Stimulated activated CD8-positive, alpha-beta memory T cell treated with anti-CD3 and anti-CD28 coated beads, Interleukin-4, amount 100 ng/mL, for 4 hours (primary cell): ENCODE results near the gene SF3B4.
"Not testable (repeated sequence)": the region's sequence is repeated elsewhere in the genome, so short reads cannot be mapped to it uniquely, and the experiment has no call there.

Source experiments
- DNase-seq, 2 donors: peaks; one replicate each; pipeline ENCODE4 v3.0.0-alpha.2; 2020; ENCODE audit warnings: low read depth in 2 of 2, low spot score in 1 of 2

Gene SF3B4

GRCh38 chr1:149888247-149888998 lies 39.2 kb downstream of the SF3B4 start:
- DNase-seq = peak; percentile 38 to 44

- DNase-seq = peak; percentile 44 to 49
Observed at GRCh38 chr1:149887456-149888246, 40.0 kb downstream of the SF3B4 start.

- DNase-seq = not testable (repeated sequence)
Observed at GRCh38 chr1:149887196-149887455, 40.5 kb downstream of the SF3B4 start.

DNA sequence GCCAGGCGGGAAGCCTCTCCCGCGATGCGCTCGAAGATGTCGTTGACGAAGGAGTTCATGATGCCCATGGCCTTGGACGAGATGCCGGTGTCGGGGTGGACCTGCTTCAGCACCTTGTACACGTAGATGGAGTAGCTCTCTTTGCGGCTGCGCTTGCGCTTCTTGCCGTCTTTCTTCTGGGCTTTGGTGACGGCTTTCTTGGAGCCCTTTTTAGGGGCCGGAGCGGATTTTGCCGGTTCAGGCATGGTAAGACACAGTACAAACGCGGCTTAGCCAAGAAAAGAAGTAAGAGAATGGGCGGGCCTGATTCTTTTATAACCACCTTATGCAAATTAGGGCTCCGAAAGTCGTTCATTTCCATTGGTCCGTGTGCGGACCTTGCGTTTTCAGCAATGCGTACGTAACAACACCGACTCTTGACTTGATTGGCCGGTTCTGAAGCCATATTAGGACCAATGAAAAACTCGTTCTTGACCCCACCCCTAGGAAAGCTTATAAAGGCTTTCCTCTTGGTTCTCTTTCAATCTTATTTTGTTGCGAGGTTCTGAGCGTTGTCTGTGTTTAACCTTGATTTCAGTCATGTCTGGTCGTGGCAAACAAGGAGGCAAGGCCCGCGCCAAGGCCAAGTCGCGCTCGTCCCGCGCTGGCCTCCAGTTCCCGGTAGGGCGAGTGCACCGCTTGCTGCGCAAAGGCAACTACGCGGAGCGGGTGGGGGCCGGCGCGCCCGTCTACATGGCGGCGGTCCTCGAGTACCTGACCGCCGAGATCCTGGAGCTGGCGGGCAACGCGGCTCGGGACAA lies 41.0 kb downstream of the SF3B4 start:
- DNase-seq = peak; percentile 65 to 69

DNA sequence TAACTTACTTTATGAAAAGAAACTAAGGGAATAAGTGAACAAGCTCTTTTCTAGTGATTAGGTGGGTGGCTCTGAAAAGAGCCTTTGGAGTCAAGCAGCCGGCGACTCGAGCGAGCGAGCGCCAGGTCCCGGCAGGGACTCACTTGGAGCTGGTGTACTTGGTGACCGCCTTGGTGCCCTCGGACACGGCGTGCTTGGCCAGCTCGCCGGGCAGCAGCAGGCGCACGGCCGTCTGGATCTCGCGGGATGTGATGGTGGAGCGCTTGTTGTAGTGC lies 41.5 kb downstream of the SF3B4 start:
- not testable (repeated sequence) for DNase-seq

DNA sequence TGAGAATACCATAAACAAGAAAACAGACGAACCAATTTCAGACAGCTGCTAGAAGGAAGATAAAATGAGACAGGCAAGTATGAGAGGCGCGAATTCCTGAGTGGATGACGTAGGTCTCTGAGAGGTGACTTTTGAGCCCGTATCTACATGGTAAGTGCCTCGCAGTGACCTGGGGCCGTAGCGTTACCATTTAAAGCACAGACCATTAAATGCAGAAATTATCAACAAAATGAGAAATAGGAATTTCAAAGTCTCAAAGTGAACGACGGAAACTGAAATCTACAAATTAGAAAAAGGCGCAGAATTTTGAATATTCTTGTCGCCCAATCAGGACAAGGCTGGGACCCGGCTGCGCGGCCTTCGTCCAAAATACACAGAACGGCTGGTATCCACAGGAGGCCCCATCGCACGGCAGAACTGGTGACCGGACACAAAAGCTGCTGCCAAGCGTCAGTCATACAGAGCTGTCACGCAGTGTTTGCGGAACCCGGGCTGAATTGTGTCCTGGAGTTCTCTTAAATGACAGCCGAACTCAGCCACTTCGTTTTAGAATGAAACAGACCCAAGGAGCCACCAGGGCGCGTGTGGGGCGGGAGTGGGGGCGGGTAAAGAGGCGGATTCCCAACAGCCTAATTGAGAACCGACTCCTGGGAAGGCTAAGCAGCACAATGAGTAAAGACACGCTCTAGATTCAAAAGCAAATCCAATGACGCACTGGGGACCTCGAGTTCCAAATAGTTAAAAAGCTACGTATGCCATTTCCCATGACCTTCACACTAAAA lies 42.1 kb downstream of the SF3B4 start:
- DNase-seq = peak in 1 of 2 donors; percentile 29

DNA sequence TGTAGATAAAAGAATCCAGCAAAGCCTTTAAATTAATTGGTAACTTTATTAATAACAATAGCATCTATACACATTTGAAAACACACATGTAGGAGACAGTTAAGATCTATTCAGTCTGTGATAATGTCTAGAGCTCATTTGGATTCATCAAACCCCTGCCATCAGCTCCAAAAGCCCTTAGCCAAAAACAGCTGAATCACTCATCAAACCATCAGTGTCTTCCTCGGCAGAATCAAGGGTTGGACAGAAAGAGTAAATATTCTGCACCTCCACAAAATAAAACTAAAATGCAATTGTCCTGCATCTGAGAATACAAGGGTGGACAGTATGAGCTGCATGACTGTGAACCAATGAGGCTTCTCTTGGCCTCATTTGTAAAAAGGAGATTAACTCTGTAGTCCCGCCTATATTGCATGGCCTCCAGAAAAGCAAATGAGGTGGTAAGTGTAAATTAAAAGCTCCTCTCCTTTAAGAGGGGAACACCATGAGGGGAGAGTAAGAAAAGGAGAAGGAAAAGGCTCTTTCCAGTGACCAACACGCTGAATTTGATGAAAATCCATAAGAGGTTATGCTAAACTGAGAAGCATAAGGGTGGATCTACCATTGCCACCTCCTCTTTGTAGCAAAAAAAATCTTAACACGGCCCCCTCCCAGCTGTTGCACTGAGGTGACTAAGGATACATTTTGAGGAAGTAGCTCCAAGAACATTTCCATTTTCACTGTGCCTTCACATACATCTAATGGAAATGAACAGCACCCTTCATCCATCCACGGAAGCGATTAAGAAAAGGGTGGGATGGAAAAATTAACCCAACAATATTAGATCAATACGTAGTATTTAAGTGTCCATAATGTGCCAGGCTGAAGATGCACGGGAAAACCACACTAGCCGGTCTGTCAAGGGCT lies 42.9 kb downstream of the SF3B4 start:
- no peak for DNase-seq

DNA sequence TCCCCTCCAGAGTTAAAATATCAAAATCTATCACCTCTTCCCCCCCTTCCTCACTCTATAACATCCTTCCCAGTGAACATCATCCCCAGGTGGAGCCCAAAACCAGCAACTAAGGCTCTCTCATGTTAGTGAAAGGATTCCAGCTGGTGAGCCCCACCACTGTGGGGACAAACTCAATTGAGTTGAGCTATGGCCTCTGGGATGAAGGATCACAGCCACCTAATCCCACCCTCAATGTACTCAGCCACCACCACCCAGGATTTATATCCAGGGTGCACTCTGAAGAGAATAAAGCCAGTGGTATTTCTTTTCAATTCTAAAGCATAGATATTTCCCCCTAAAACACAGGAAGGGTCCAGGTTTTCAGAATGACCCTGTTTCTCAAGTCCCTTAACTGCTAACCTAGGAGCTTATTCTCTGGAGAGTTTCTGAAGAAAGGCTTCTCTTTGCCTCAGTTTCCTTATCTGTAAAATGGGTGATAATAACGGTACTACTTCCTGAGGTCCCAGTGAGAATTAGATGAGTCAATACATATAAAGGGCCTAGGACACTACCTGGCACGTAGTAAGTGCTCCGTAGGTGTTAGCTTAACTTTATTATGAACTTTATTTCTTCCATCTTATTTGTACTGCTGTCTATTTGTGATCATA lies 43.9 kb downstream of the SF3B4 start:
- DNase-seq = no peak

- no peak for DNase-seq
Observed at GRCh38 chr1:149881876-149882275, 45.7 kb downstream of the SF3B4 start.

GRCh38 chr1:149879556-149879955 lies 48.0 kb downstream of the SF3B4 start:
- DNase-seq = no peak

DNA sequence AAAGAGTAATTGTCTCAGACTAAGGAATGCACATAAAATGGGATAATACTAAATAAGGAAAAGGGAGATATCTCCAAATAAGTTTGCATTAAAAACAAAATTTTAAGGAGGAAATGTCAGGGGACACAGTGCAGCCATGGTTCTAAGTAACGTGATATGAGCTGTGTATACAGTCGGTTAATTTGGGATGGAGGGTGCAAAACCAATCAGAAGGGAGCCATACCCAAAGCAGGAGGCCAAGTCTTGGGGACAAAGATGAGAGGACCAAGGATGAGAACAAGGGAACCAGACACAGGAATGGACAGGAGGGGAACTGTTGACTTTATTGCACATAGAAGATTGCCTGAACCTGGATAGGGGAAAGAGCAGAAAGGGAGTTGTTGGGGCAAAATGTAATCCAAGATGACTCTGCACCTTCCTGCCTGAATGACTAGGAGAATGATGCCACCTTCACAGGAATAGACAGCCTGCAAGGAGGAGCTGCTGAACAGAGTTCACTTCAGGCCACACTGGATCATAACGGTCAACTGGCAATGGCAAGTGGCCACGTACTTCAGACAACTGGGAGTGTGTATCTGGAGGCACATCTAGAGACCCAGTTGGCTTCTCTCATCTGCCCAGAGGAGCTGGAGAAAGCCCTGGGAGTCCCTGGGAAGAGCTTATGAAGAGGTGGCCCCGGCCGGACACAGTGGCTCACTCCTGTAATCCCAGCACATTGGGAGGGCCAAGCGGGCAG lies 50.2 kb downstream of the SF3B4 start:
- DNase-seq = no peak
